Measurements from ENCODE around the gene PID1. TPM values are rescaled to one million over a fixed set of nuclear protein-coding genes. Genes with fewer than 3 reads are reported as not detected.

Gene PID1
- polyA plus RNA-seq, 3 donors = 61.8 to 117 (median 62.3) TPM

GRCh38 chr2:229101314-229101713 is 169.8 kb downstream of the PID1 start:
- no peaks in the 10 kb centered on the region for H3K79me2 ChIP-seq (ENCODE audit: insufficient read depth, low read length)
- no peak for DNase-seq
- no peak overlapping the region for H3K27ac ChIP-seq (ENCODE audit: low read depth in 1 of 2, low read length in 2 of 2)
- H2AFZ ChIP-seq (ENCODE audit: insufficient read depth, low read depth, low read length, poor library complexity, severe bottlenecking) = no peak overlapping the region
- H3K4me1 ChIP-seq (ENCODE audit: control insufficient read depth in 1 of 2, insufficient read depth in 2 of 2, low read length in 2 of 2) = no peaks in the 10 kb centered on the region
- no peak for TF ChIP-seq CTCF (IDR thresholded peaks at IDR 0.05)
- Mint-ChIP-seq H3K27me3 (ENCODE audit: low read depth in 3 of 3) (peaks cover 0 to 2% (median 2%) of the 10 kb centered on the region in 3 donors), H3K9me3 (peaks cover 0 to 11% (median 7%) of the 10 kb centered on the region in 7 donors), H3K27ac (no peak overlapping the region), H3K36me3 (no peaks in the 10 kb centered on the region), H3K4me3 (no peak overlapping the region), H3K4me1 (no peaks in the 10 kb centered on the region)
- peaks cover 3 to 4% of the 10 kb centered on the region in 2 donors for H3K9me3 ChIP-seq (replicated peaks in 1 of 2; ENCODE audit: control insufficient read depth in 1 of 2, insufficient read depth in 1 of 2, low read length in 2 of 2)
- H3K9ac ChIP-seq (ENCODE audit: insufficient read depth, low read length, poor library complexity, severe bottlenecking) = no peak overlapping the region
- H4K20me1 ChIP-seq (ENCODE audit: insufficient read depth, low read length) = peaks cover 99% of the 10 kb centered on the region
- no peaks in the 10 kb centered on the region for H3K27me3 ChIP-seq (ENCODE audit: control insufficient read depth in 2 of 2, insufficient read depth in 2 of 2, low read length in 2 of 2)
- WGBS (ENCODE audit: insufficient coverage) = no CpG with 5 or more reads among the region's 1 CpG
- H3K4me3 ChIP-seq (replicated peaks in 1 of 3; ENCODE audit: low read depth in 2 of 3, low read length in 3 of 3) = no peak overlapping the region
- intact Hi-C loops (cut with micrococcal nuclease) = no loop called here
- H3K36me3 ChIP-seq (replicated peaks in 1 of 2; ENCODE audit: control insufficient read depth in 1 of 2, insufficient read depth in 2 of 2, low read length in 2 of 2) = no peaks in the 10 kb centered on the region
- H3K4me2 ChIP-seq (replicated peaks; ENCODE audit: extremely low read depth, low read length, poor library complexity, severe bottlenecking) = no peak overlapping the region

DNA sequence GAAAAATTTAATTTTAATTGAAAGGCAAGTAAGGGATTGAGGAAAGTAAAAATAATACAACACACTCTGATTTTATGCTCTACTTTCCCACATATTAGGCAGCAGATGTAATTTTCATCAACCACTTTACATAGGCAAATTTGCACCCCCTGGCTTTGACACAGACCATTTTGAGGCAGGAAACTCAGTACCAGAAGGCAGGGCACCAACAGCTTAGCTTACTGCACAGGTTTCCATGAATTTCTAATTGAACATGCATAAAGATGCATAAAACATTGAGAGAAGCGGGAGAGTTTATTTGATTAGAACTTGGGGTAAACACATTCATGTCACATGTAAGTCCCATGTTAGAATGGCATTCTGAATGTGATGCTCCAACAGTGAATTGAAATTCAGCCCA is 171.9 kb downstream of the PID1 start:
- H3K9me3 ChIP-seq (replicated peaks in 1 of 2; ENCODE audit: control insufficient read depth in 1 of 2, insufficient read depth in 1 of 2, low read length in 2 of 2) = peaks cover 0 to 4% of the 10 kb centered on the region in 2 donors
- TF ChIP-seq CTCF (IDR thresholded peaks at IDR 0.05) = no peak
- Mint-ChIP-seq H3K27ac (no peak overlapping the region), H3K4me1 (no peaks in the 10 kb centered on the region), H3K4me3 (no peak overlapping the region), H3K36me3 (no peaks in the 10 kb centered on the region), H3K9me3 (peaks cover 0 to 11% (median 2%) of the 10 kb centered on the region in 7 donors), H3K27me3 (ENCODE audit: low read depth in 3 of 3) (peaks cover 0 to 2% (median 0%) of the 10 kb centered on the region in 3 donors)
- H3K4me2 ChIP-seq (replicated peaks; ENCODE audit: extremely low read depth, low read length, poor library complexity, severe bottlenecking) = no peak overlapping the region
- H3K27ac ChIP-seq (ENCODE audit: low read depth in 1 of 2, low read length in 2 of 2) = no peak overlapping the region
- H4K20me1 ChIP-seq (ENCODE audit: insufficient read depth, low read length) = peaks cover 99% of the 10 kb centered on the region
- DNase-seq = no peak
- intact Hi-C loops (cut with micrococcal nuclease) = no loop called here
- WGBS (ENCODE audit: insufficient coverage) = 100% methylated on average over 1 of the region's 1 CpG
- no peaks in the 10 kb centered on the region for H3K79me2 ChIP-seq (ENCODE audit: insufficient read depth, low read length)
- no peaks in the 10 kb centered on the region for H3K36me3 ChIP-seq (replicated peaks in 1 of 2; ENCODE audit: control insufficient read depth in 1 of 2, insufficient read depth in 2 of 2, low read length in 2 of 2)
- H3K4me3 ChIP-seq (replicated peaks in 1 of 3; ENCODE audit: low read depth in 2 of 3, low read length in 3 of 3) = no peak overlapping the region
- no peak overlapping the region for H3K9ac ChIP-seq (ENCODE audit: insufficient read depth, low read length, poor library complexity, severe bottlenecking)
- no peaks in the 10 kb centered on the region for H3K4me1 ChIP-seq (ENCODE audit: control insufficient read depth in 1 of 2, insufficient read depth in 2 of 2, low read length in 2 of 2)
- H3K27me3 ChIP-seq (ENCODE audit: control insufficient read depth in 2 of 2, insufficient read depth in 2 of 2, low read length in 2 of 2) = no peaks in the 10 kb centered on the region
- H2AFZ ChIP-seq (ENCODE audit: insufficient read depth, low read depth, low read length, poor library complexity, severe bottlenecking) = no peak overlapping the region
